Liver (tissue), 9 donors: ENCODE data around the gene C16orf74. TPM values are rescaled to one million over a fixed set of nuclear protein-coding genes. Genes with fewer than 3 reads are reported as not detected.

ENCODE experiments used
- DNase-seq: peaks from one replicate; pipeline ENCODE4 v3.0.0-alpha.2; 2017; ENCODE audit warnings: low spot score
- H3K27ac ChIP-seq, 2 donors: one replicate each; pipeline ENCODE4 v1.7.0; 2013; ENCODE audit warnings: inconsistent platforms in 2 of 2, low read length in 2 of 2, control low read depth in 1 of 2, low read depth in 1 of 2, mild to moderate bottlenecking in 1 of 2
- H3K27me3 ChIP-seq, 4 donors: one replicate each; pipeline versions ENCODE4 v1.6.1 to v1.7.0; 2013; ENCODE audit warnings: low read length in 3 of 4, inconsistent platforms in 1 of 4, mild to moderate bottlenecking in 1 of 4, moderate library complexity in 1 of 4; ENCODE audit not compliant: control insufficient read depth in 4 of 4, insufficient read depth in 4 of 4
- H3K36me3 ChIP-seq, 4 donors: one replicate each; pipeline versions ENCODE4 v1.6.1 to v1.7.0; 2013; ENCODE audit warnings: low read length in 3 of 4, mild to moderate bottlenecking in 3 of 4, low read depth in 1 of 4, moderate library complexity in 1 of 4; ENCODE audit not compliant: control insufficient read depth in 4 of 4, insufficient read depth in 3 of 4
- H3K4me1 ChIP-seq, 4 donors: one replicate each; pipeline versions ENCODE4 v1.6.1 to v1.7.0; 2013; ENCODE audit warnings: low read length in 3 of 4, mild to moderate bottlenecking in 3 of 4, moderate library complexity in 1 of 4; ENCODE audit not compliant: control insufficient read depth in 4 of 4, insufficient read depth in 4 of 4
- H3K4me3 ChIP-seq, 3 donors: one replicate each; pipeline versions ENCODE4 v1.6.1 to v1.7.0; 2013; ENCODE audit warnings: low read length in 3 of 3, control low read depth in 1 of 3, low read depth in 1 of 3, mild to moderate bottlenecking in 1 of 3
- H3K9ac ChIP-seq, 2 donors: one replicate each; pipeline ENCODE4 v1.7.0; 2013; ENCODE audit warnings: low read length in 2 of 2, mild to moderate bottlenecking in 2 of 2, moderate library complexity in 2 of 2, control low read depth in 1 of 2, low read depth in 1 of 2
- H3K9me3 ChIP-seq, 4 donors: one replicate each; pipeline versions ENCODE4 v1.6.1 to v1.7.0; 2013; ENCODE audit warnings: low read length in 3 of 4; ENCODE audit not compliant: control insufficient read depth in 4 of 4
- ATF3 ChIP-seq: IDR thresholded peaks from 2 replicates; pipeline ENCODE4 v1.6.1; 2016; ENCODE audit warnings: antibody characterized with exemption
- CTCF ChIP-seq: fragments of 150-350 bp; IDR thresholded peaks from 2 replicates; pipeline ENCODE4 v1.5.1; 2017; ENCODE audit warnings: improper control_type of control experiment, low read depth, low read length; ENCODE audit not compliant: missing input control
- EGR1 ChIP-seq, 2 donors: IDR thresholded peaks; 2 replicates each; pipeline ENCODE4 v1.6.1; 2016 to 2018; ENCODE audit warnings: antibody characterized with exemption in 2 of 2, low read depth in 2 of 2
- FOXA1 ChIP-seq: IDR thresholded peaks from 2 replicates; pipeline ENCODE4 v1.6.1; 2016; ENCODE audit warnings: antibody characterized with exemption
- GABPA ChIP-seq, 2 donors: IDR thresholded peaks in 1 of 2; conservative IDR thresholded peaks in 1 of 2; 2 replicates each; pipeline ENCODE4 v1.6.1; 2016; ENCODE audit warnings: antibody characterized with exemption in 2 of 2, mild to moderate bottlenecking in 1 of 2, moderate library complexity in 1 of 2
- HNF4A ChIP-seq, 2 donors: conservative IDR thresholded peaks; 2 replicates each; pipeline ENCODE4 v1.6.1; 2016; ENCODE audit warnings: antibody characterized with exemption in 2 of 2, mild to moderate bottlenecking in 2 of 2
- JUND ChIP-seq, 2 donors: IDR thresholded peaks; 2 replicates each; pipeline ENCODE4 v1.6.1; 2016; ENCODE audit warnings: antibody characterized with exemption in 2 of 2
- MAX ChIP-seq: IDR thresholded peaks from 2 replicates; pipeline ENCODE4 v1.6.1; 2016; ENCODE audit warnings: antibody characterized with exemption
- NR2F2 ChIP-seq: IDR thresholded peaks from 2 replicates; pipeline ENCODE4 v1.6.1; 2016; ENCODE audit warnings: antibody characterized with exemption
- RAD21 ChIP-seq, 2 donors: IDR thresholded peaks; 2 replicates each; pipeline ENCODE4 v1.6.1; 2016; ENCODE audit warnings: antibody characterized with exemption in 2 of 2, mild to moderate bottlenecking in 2 of 2
- REST ChIP-seq: IDR thresholded peaks from 2 replicates; pipeline ENCODE4 v1.6.1; 2016; ENCODE audit warnings: antibody characterized with exemption, mild to moderate bottlenecking
- RXRA ChIP-seq, 2 donors: IDR thresholded peaks; 2 replicates each; pipeline ENCODE4 v1.6.1; 2017 to 2018; ENCODE audit warnings: antibody characterized with exemption in 2 of 2, mild to moderate bottlenecking in 1 of 2
- TAF1 ChIP-seq: conservative IDR thresholded peaks from 2 replicates; pipeline ENCODE4 v1.6.1; 2016; ENCODE audit warnings: antibody characterized with exemption, mild to moderate bottlenecking
- YY1 ChIP-seq: IDR thresholded peaks from 2 replicates; pipeline ENCODE4 v1.6.1; 2016; ENCODE audit warnings: antibody characterized with exemption, mild to moderate bottlenecking
- ZBTB33 ChIP-seq: IDR thresholded peaks from 2 replicates; pipeline ENCODE4 v1.6.1; 2016; ENCODE audit warnings: antibody characterized with exemption
- WGBS: extraction: QIAGEN DNeasy Blood & Tissue Kit; methylation state at CpG from one replicate; pipeline ENCODE4 v1.1.7; 2013; 5-methylcytosine and 5-hydroxymethylcytosine counted together
- polyA plus RNA-seq, 2 donors: library from polyadenylated mRNA; stranded (reverse) in 1 of 2; unstranded in 1 of 2; fragments of 200-250 nt in 1 of 2; fragments of >200 nt in 1 of 2; fragmentation: Nextera tagmentation in 1 of 2; extraction: Ambion mirVana in 1 of 2; gene quantifications; one replicate each; pipeline versions ENCODE4 v1.2.1 to v1.2.3, GENCODE V29; 2013 to 2015
- total RNA-seq, 2 donors: library from RNA; depleted of rRNA; stranded (reverse); fragments of >200 nt; gene quantifications; one replicate each; pipeline ENCODE4 v1.2.3, GENCODE V29; 2014
- donor health status: healthy.
- donor health status: healthy.
- donor health status: healthy.
- donor health status: healthy.
- donor health status: healthy.

The C16orf74 gene
- total and polyA plus RNA-seq, 4 donors, result 0.37 to 0.75 (median 0.43) TPM

GRCh38 chr16:85697431-85697830 lies 53.5 kb downstream of the C16orf74 start:
- no peaks in the 10 kb centered on the region for H3K4me1 ChIP-seq
- H3K36me3 ChIP-seq, result no peaks in the 10 kb centered on the region
- H3K9ac ChIP-seq, result no peak overlapping the region
- DNase-seq, result no peak
- no peaks in the 10 kb centered on the region for H3K9me3 ChIP-seq
- H3K27me3 ChIP-seq, result no peaks in the 10 kb centered on the region
- no peak overlapping the region for H3K27ac ChIP-seq
- WGBS, result 80% methylated on average over 14 of the region's 14 CpGs
- no peak overlapping the region for H3K4me3 ChIP-seq
- TF ChIP-seq REST, result no peak
- TF ChIP-seq TAF1, result no peak
- no peak for TF ChIP-seq GABPA (IDR thresholded peaks at IDR 0.05 in 1 of 2, conservative IDR thresholded peaks at IDR 0.05 in 1 of 2)
- no peak for TF ChIP-seq MAX
- TF ChIP-seq RAD21 (IDR thresholded peaks at IDR 0.05), result no peak
- no peak for TF ChIP-seq NR2F2
- TF ChIP-seq RXRA (IDR thresholded peaks at IDR 0.05), result no peak
- no peak for TF ChIP-seq ZBTB33
- no peak for TF ChIP-seq JUND (IDR thresholded peaks at IDR 0.05)
- no peak for TF ChIP-seq ATF3
- no peak for TF ChIP-seq HNF4A (conservative IDR thresholded peaks at IDR 0.05)
- TF ChIP-seq FOXA1, result no peak
- no peak for TF ChIP-seq CTCF

GRCh38 chr16:85696781-85697180 lies 54.1 kb downstream of the C16orf74 start:
- no peaks in the 10 kb centered on the region for H3K27me3 ChIP-seq
- H3K4me3 ChIP-seq, result no peak overlapping the region
- H3K4me1 ChIP-seq, result no peaks in the 10 kb centered on the region
- H3K27ac ChIP-seq, result no peak overlapping the region
- 93% methylated on average over 16 of the region's 16 CpGs for WGBS
- no peaks in the 10 kb centered on the region for H3K9me3 ChIP-seq
- H3K36me3 ChIP-seq, result no peaks in the 10 kb centered on the region
- no peak overlapping the region for H3K9ac ChIP-seq
- no peak for TF ChIP-seq YY1
- no peak for TF ChIP-seq EGR1 (IDR thresholded peaks at IDR 0.05; ENCODE audit: low read depth in 2 of 2)
- no peak for TF ChIP-seq MAX
- TF ChIP-seq JUND (IDR thresholded peaks at IDR 0.05), result no peak
- no peak for TF ChIP-seq GABPA (IDR thresholded peaks at IDR 0.05 in 1 of 2, conservative IDR thresholded peaks at IDR 0.05 in 1 of 2)
- DNase-seq, result no peak
